HepG2 (cell line): ENCODE data around the gene NFATC3. TPM values are rescaled to one million over a fixed set of nuclear protein-coding genes. Genes with fewer than 3 reads are reported as not detected.

ENCODE experiments used
- ATF7-NPFF ChIP-seq: sonication (generic); formaldehyde crosslinking; IDR thresholded peaks from 2 replicates; pipeline ENCODE4 v1.8.1; 2023; ENCODE audit warnings: mild to moderate bottlenecking, low read depth, missing genetic modification reagents, moderate library complexity
- CAMTA2 ChIP-seq: sonication (generic); formaldehyde crosslinking; IDR thresholded peaks from 2 replicates; pipeline ENCODE4 v1.4.0; 2020; ENCODE audit warnings: mild to moderate bottlenecking, missing genetic modification reagents, borderline replicate concordance
- FOSL1 ChIP-seq: sonication (generic); formaldehyde crosslinking; IDR thresholded peaks from 2 replicates; pipeline ENCODE4 v1.9.0; 2021; ENCODE audit warnings: missing genetic modification reagents, borderline replicate concordance
- FOXO1 ChIP-seq: sonication (generic); formaldehyde crosslinking; IDR thresholded peaks from 2 replicates; pipeline ENCODE4 v1.4.0; 2020; ENCODE audit warnings: missing genetic modification reagents
- GTF2F1 ChIP-seq: fragments of 150-350 bp; IDR thresholded peaks from 2 replicates; pipeline ENCODE4 v1.6.1; 2014; ENCODE audit warnings: low read length
- HMG20B ChIP-seq: conservative IDR thresholded peaks from 2 replicates; pipeline ENCODE4 v1.6.1; 2016; ENCODE audit warnings: missing genetic modification reagents, missing compliant biosample characterization
- MAFF ChIP-seq: IDR thresholded peaks from 2 replicates; pipeline ENCODE4 v1.6.1; 2011; ENCODE audit warnings: low read depth, low read length, improper control_type of control experiment
- MED13 ChIP-seq: sonication (generic); formaldehyde crosslinking; IDR thresholded peaks from 2 replicates; pipeline ENCODE4 v1.5.0; 2020; ENCODE audit warnings: missing genetic modification reagents
- MIER3 ChIP-seq: IDR thresholded peaks from 2 replicates; pipeline ENCODE4 v1.6.1; 2016; ENCODE audit warnings: missing compliant biosample characterization, borderline replicate concordance
- MYC ChIP-seq: sonication (generic); formaldehyde crosslinking; IDR thresholded peaks from 2 replicates; pipeline ENCODE4 v1.9.0; 2021; ENCODE audit warnings: missing genetic modification reagents, borderline replicate concordance
- NFIB ChIP-seq: sonication (generic); formaldehyde crosslinking; IDR thresholded peaks from 2 replicates; pipeline ENCODE4 v1.9.0; 2021; ENCODE audit warnings: missing genetic modification reagents, mild to moderate bottlenecking, borderline replicate concordance
- SMAD9 ChIP-seq: sonication (generic); formaldehyde crosslinking; IDR thresholded peaks from 2 replicates; pipeline ENCODE4 v1.5.1; 2020; ENCODE audit warnings: mild to moderate bottlenecking, missing genetic modification reagents
- ZBTB21 ChIP-seq: sonication (generic); formaldehyde crosslinking; IDR thresholded peaks from 2 replicates; pipeline ENCODE4 v1.4.0; 2020; ENCODE audit warnings: missing genetic modification reagents
- ZBTB49 ChIP-seq: sonication (generic); formaldehyde crosslinking; IDR thresholded peaks from 2 replicates; pipeline ENCODE4 v1.4.0; 2020; ENCODE audit warnings: missing genetic modification reagents, borderline replicate concordance
- ZFY ChIP-seq: sonication (generic); formaldehyde crosslinking; IDR thresholded peaks from 2 replicates; pipeline ENCODE4 v1.4.0; 2020; ENCODE audit warnings: missing genetic modification reagents
- ZNF639 ChIP-seq: conservative IDR thresholded peaks from 2 replicates; pipeline ENCODE4 v1.6.1; 2018; ENCODE audit warnings: missing genetic modification reagents
- ZNF644 ChIP-seq: IDR thresholded peaks from 2 replicates; pipeline ENCODE4 v1.6.1; 2016; ENCODE audit warnings: low read depth
- polyA plus RNA-seq, 8 experiments: library from polyadenylated mRNA; depleted of rRNA in 3 of 8; stranded (reverse) in 7 of 8; unstranded in 1 of 8; fragments of >200 nt; fragmentation: Illumina TruSeq in 4 of 8; extraction: Trizol in 4 of 8; gene quantifications; 2 replicates each; pipeline versions ENCODE4 v1.2.1 to v1.2.3, GENCODE V29; 2011 to 2016; ENCODE audit warnings: low read depth in 4 of 8, missing spikeins in 1 of 8, mixed read lengths in 1 of 8; ENCODE audit not compliant: insufficient read depth in 1 of 8
- total RNA-seq, 5 experiments: library from RNA; depleted of rRNA; stranded (reverse); fragments of >200 nt; fragmentation: Illumina TruSeq; extraction: Trizol; gene quantifications; 2 replicates each; pipeline ENCODE4 v1.2.3, GENCODE V29; 2016; ENCODE audit warnings: low read depth in 1 of 5
- TF ChIP-seq, protein P1 (sequence below): sonication (generic); formaldehyde crosslinking; IDR thresholded peaks from 2 replicates; pipeline ENCODE4 v1.4.0; 2020; ENCODE audit warnings: missing genetic modification reagents
- TF ChIP-seq, protein P2 (sequence below): sonication (generic); formaldehyde crosslinking; IDR thresholded peaks from 2 replicates; pipeline ENCODE4 v1.8.1; 2022; ENCODE audit warnings: low read depth, mild to moderate bottlenecking, missing genetic modification reagents
- TF ChIP-seq, protein P3 (sequence below): sonication (generic); formaldehyde crosslinking; IDR thresholded peaks from 2 replicates; pipeline ENCODE4 v1.4.0; 2020; ENCODE audit warnings: missing genetic modification reagents; ENCODE audit errors: not compliant biosample characterization

NFATC3 gene
- total and polyA plus RNA-seq, 2 of the 13 experiments (the other 11 are each of a cell fraction or from before 2014, with no cell fraction given): 52.6 to 62.7 TPM

DNA sequence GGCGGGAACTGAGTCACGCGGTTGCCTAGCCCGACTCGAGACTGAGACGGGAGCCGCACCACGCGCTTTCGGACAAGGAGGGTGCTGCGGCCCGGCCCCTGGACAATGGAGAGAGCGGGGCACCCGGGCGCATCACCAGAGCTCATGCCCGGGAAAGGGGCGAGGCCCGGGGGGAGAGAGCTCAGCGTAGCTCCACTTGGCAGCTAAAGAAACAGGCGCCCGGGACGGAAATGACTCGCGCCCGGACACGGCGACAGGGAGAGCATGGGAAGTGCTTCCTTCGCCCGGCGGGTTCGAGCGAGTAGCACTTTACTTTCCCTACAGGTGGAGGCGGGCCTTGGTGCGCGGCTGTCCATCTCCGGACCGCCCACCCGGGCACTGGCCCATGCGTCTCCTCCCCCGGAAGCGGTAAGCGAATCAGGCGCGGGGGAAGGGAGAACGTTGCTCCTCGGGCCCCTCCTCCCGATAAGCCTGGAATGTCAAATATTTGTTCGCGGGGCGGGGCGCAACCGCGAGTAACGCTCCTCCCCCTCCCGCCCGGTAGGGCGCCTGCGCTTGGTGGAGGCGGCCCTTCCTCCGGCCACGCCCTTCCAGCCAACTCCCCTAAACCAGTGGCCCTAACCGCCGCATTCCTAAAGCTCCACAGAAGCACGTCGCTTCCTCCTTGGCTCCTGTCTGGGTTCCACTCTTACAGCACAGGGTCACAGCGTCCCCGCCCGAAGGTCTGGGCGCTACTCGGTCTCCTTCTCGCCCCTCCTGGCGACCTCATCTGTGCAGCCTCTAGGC lies 152.3 kb downstream of the NFATC3 start (continued):
- TF ChIP-seq ZBTB49 (CRISPR knock-in tag) (no peak), GTF2F1 (no peak), MYC (CRISPR knock-in tag) (peak; percentile 74), MED13 (CRISPR knock-in tag) (peak; percentile 69; the same call in 1 of the 2 replicates), SMAD9 (CRISPR knock-in tag) (no peak), ZBTB21 (CRISPR knock-in tag) (peak; percentile 15; the same call in 1 of the 2 replicates), ZFY (CRISPR knock-in tag) (no peak; the same call in 1 of the 2 replicates), ZNF639 (CRISPR knock-in tag) (peak; percentile 82), CAMTA2 (CRISPR knock-in tag) (no peak; the same call in 1 of the 2 replicates), HMG20B (CRISPR knock-in tag) (peak; percentile 45), ZNF644 (CRISPR knock-in tag) (peak; percentile 5; the same call in 1 of the 2 replicates), MIER3 (CRISPR knock-in tag) (peak; percentile 46; the same call in 1 of the 2 replicates), ATF7-NPFF (CRISPR knock-in tag) (peak; percentile 95), FOSL1 (CRISPR knock-in tag) (peak; percentile 49; the same call in 1 of the 2 replicates), MAFF (no peak), NFIB (0 out of 2 replicates have a peak, but pooled peaks have one; percentile 48), FOXO1 (peak; percentile 57; the same call in 1 of the 2 replicates)
- TF ChIP-seq, protein P1, sequence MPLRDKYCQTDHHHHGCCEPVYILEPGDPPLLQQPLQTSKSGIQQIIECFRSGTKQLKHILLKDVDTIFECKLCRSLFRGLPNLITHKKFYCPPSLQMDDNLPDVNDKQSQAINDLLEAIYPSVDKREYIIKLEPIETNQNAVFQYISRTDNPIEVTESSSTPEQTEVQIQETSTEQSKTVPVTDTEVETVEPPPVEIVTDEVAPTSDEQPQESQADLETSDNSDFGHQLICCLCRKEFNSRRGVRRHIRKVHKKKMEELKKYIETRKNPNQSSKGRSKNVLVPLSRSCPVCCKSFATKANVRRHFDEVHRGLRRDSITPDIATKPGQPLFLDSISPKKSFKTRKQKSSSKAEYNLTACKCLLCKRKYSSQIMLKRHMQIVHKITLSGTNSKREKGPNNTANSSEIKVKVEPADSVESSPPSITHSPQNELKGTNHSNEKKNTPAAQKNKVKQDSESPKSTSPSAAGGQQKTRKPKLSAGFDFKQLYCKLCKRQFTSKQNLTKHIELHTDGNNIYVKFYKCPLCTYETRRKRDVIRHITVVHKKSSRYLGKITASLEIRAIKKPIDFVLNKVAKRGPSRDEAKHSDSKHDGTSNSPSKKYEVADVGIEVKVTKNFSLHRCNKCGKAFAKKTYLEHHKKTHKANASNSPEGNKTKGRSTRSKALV (CRISPR knock-in tag): peak; percentile 76
- TF ChIP-seq, protein P2, sequence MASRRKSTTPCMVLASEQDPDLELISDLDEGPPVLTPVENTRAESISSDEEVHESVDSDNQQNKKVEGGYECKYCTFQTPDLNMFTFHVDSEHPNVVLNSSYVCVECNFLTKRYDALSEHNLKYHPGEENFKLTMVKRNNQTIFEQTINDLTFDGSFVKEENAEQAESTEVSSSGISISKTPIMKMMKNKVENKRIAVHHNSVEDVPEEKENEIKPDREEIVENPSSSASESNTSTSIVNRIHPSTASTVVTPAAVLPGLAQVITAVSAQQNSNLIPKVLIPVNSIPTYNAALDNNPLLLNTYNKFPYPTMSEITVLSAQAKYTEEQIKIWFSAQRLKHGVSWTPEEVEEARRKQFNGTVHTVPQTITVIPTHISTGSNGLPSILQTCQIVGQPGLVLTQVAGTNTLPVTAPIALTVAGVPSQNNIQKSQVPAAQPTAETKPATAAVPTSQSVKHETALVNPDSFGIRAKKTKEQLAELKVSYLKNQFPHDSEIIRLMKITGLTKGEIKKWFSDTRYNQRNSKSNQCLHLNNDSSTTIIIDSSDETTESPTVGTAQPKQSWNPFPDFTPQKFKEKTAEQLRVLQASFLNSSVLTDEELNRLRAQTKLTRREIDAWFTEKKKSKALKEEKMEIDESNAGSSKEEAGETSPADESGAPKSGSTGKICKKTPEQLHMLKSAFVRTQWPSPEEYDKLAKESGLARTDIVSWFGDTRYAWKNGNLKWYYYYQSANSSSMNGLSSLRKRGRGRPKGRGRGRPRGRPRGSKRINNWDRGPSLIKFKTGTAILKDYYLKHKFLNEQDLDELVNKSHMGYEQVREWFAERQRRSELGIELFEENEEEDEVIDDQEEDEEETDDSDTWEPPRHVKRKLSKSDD (CRISPR knock-in tag): peak; percentile 51; the same call in 1 of the 2 replicates
- TF ChIP-seq, protein P3, sequence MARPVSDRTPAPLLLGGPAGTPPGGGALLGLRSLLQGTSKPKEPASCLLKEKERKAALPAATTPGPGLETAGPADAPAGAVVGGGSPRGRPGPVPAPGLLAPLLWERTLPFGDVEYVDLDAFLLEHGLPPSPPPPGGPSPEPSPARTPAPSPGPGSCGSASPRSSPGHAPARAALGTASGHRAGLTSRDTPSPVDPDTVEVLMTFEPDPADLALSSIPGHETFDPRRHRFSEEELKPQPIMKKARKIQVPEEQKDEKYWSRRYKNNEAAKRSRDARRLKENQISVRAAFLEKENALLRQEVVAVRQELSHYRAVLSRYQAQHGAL (CRISPR knock-in tag): peak; percentile 52
